Neuronal stem cell (in vitro differentiated cells): Measurements from ENCODE around the gene PADI4.
"Not testable (repeated sequence)": the region's sequence is repeated elsewhere in the genome, so short reads cannot be mapped to it uniquely, and the experiment has no call there.

Experiments
- DNase-seq: peaks from one replicate; pipeline ENCODE4 v3.0.0-alpha.2; 2013; ENCODE audit warnings: low spot score
- H2AFZ ChIP-seq: one replicate; pipeline ENCODE4 v1.6.1; 2013; ENCODE audit warnings: mild to moderate bottlenecking, low read length, inconsistent platforms
- H2AK5ac ChIP-seq: 2 replicates; pipeline ENCODE4 v1.6.1; 2013; ENCODE audit warnings: low read depth, mild to moderate bottlenecking, inconsistent platforms, low read length, moderate library complexity, mixed read lengths
- H2BK120ac ChIP-seq: 2 replicates; pipeline ENCODE4 v1.6.1; 2013; ENCODE audit warnings: low read depth, mild to moderate bottlenecking, inconsistent platforms, low read length, moderate library complexity, mixed read lengths
- H2BK12ac ChIP-seq: one replicate; pipeline ENCODE4 v1.6.1; 2013; ENCODE audit warnings: low read length, inconsistent platforms
- H2BK15ac ChIP-seq: 2 replicates; pipeline ENCODE4 v1.6.1; 2013; ENCODE audit warnings: mild to moderate bottlenecking, low read length, inconsistent platforms, mixed read lengths
- H2BK5ac ChIP-seq: one replicate; pipeline ENCODE4 v1.6.1; 2013; ENCODE audit warnings: inconsistent platforms, mild to moderate bottlenecking, low read length, moderate library complexity
- H3K14ac ChIP-seq: one replicate; pipeline ENCODE4 v1.6.1; 2013; ENCODE audit warnings: low read length, inconsistent platforms
- H3K18ac ChIP-seq: 2 replicates; pipeline ENCODE4 v1.6.1; 2013; ENCODE audit warnings: low read length, inconsistent platforms
- H3K23ac ChIP-seq: 2 replicates; pipeline ENCODE4 v1.6.1; 2013; ENCODE audit warnings: low read depth, mild to moderate bottlenecking, mixed read lengths, low read length, inconsistent platforms; ENCODE audit not compliant: poor library complexity
- H3K27ac ChIP-seq: replicated peaks from 3 replicates; pipeline ENCODE4 v1.5.1; 2013; ENCODE audit warnings: low read length, inconsistent platforms
- H3K27me3 ChIP-seq, 3 experiments: 2 replicates each; pipeline ENCODE4 v1.6.1; 2013; ENCODE audit warnings: low read length in 3 of 3, mild to moderate bottlenecking in 2 of 3, inconsistent platforms in 1 of 3, low read depth in 1 of 3, mixed read lengths in 1 of 3, moderate library complexity in 1 of 3; ENCODE audit not compliant: control insufficient read depth in 3 of 3, insufficient read depth in 3 of 3
- H3K36me3 ChIP-seq, 2 donors: replicated peaks in 1 of 2; 2 replicates each; pipeline ENCODE4 v1.6.1; 2013; ENCODE audit warnings: low read length in 2 of 2; ENCODE audit not compliant: control insufficient read depth in 2 of 2, insufficient read depth in 2 of 2
- H3K4ac ChIP-seq: 2 replicates; pipeline ENCODE4 v1.6.1; 2013; ENCODE audit warnings: inconsistent platforms, mild to moderate bottlenecking, low read length, moderate library complexity
- H3K4me1 ChIP-seq, 2 donors: 1 replicate in 1 of 2; 2 replicates in 1 of 2; pipeline ENCODE4 v1.6.1; 2013; ENCODE audit warnings: low read length in 2 of 2, low read depth in 1 of 2; ENCODE audit not compliant: control insufficient read depth in 2 of 2, insufficient read depth in 1 of 2
- H3K4me2 ChIP-seq: one replicate; pipeline ENCODE4 v1.6.1; 2013; ENCODE audit warnings: mild to moderate bottlenecking, low read length, inconsistent platforms; ENCODE audit not compliant: insufficient read depth, poor library complexity, severe bottlenecking
- H3K4me3 ChIP-seq, 2 donors: 2 replicates each; pipeline ENCODE4 v1.5.1; 2013; ENCODE audit warnings: low read length in 2 of 2, mild to moderate bottlenecking in 2 of 2, inconsistent platforms in 1 of 2, moderate library complexity in 1 of 2
- H3K79me1 ChIP-seq: one replicate; pipeline ENCODE4 v1.6.1; 2013; ENCODE audit warnings: low read depth, mild to moderate bottlenecking, inconsistent platforms, low read length, moderate library complexity
- H3K9ac ChIP-seq: one replicate; pipeline ENCODE4 v1.6.1; 2013; ENCODE audit warnings: mild to moderate bottlenecking, low read depth, low read length, inconsistent platforms; ENCODE audit not compliant: poor library complexity
- H3K9me3 ChIP-seq, 2 donors: replicated peaks in 1 of 2; 2 replicates each; pipeline versions ENCODE3 to v1.6.1; 2013; ENCODE audit warnings: low read length in 2 of 2, mild to moderate bottlenecking in 2 of 2, inconsistent platforms in 1 of 2, low read depth in 1 of 2, mixed read lengths in 1 of 2, moderate library complexity in 1 of 2; ENCODE audit not compliant: control insufficient read depth in 2 of 2, insufficient read depth in 1 of 2
- H4K8ac ChIP-seq: one replicate; pipeline ENCODE4 v1.6.1; 2013; ENCODE audit warnings: low read depth, mild to moderate bottlenecking, inconsistent platforms, low read length, moderate library complexity
- H4K91ac ChIP-seq: one replicate; pipeline ENCODE4 v1.6.1; 2013; ENCODE audit warnings: low read length, low read depth, mild to moderate bottlenecking, inconsistent platforms; ENCODE audit not compliant: poor library complexity
- WGBS, 2 donors: extraction: QIAGEN DNeasy Blood & Tissue Kit; methylation state at CpG; one replicate each; pipeline ENCODE4 v1.1.7; 2013; ENCODE audit warnings: missing lambda C conversion rate in 2 of 2, mixed read lengths in 1 of 2; ENCODE audit not compliant: insufficient read length in 2 of 2, insufficient replicate concordance in 1 of 2; ENCODE audit errors: extremely low coverage in 2 of 2; 5-methylcytosine and 5-hydroxymethylcytosine counted together

The PADI4 gene

GRCh38 chr1:17407786-17408514 lies 100.0 kb downstream of the PADI4 start:
- H2BK12ac ChIP-seq, H2BK15ac ChIP-seq, H2AFZ ChIP-seq, H3K27ac ChIP-seq, H4K91ac ChIP-seq, DNase-seq, H3K4me1 ChIP-seq, H3K79me1 ChIP-seq, H3K4me3 ChIP-seq, H2BK5ac ChIP-seq, H3K18ac ChIP-seq, H3K9ac ChIP-seq, H3K27me3 ChIP-seq, H3K14ac ChIP-seq, H3K9me3 ChIP-seq, H2BK120ac ChIP-seq, H3K23ac ChIP-seq, H3K4ac ChIP-seq, H4K8ac ChIP-seq, H2AK5ac ChIP-seq, H3K4me2 ChIP-seq: not testable (repeated sequence)
- peaks cover 53 to 70% of the 10 kb centered on the region in 2 donors for H3K36me3 ChIP-seq
- WGBS, 2 donors = no CpG with 5 or more reads among the region's 30 CpGs

GRCh38 chr1:17409391-17409811 lies 101.4 kb downstream of the PADI4 start:
- Histone ChIP-seq H3K79me1 (peaks cover 7% of the 10 kb centered on the region), H2AFZ (no peak overlapping the region), H3K36me3 (peaks cover 65 to 83% of the 10 kb centered on the region in 2 donors), H4K91ac (no peak overlapping the region), H3K23ac (peak overlapping the region; percentile 73), H3K18ac (no peak overlapping the region), H3K4me1 (peaks cover 0 to 3% of the 10 kb centered on the region in 2 donors), H2BK120ac (no peak overlapping the region), H3K27me3 (no peaks in the 10 kb centered on the region), H2AK5ac (no peak overlapping the region), H3K27ac (no peak overlapping the region), H3K14ac (no peak overlapping the region), H2BK12ac (no peak overlapping the region), H3K9ac (no peak overlapping the region), H3K4me2 (no peak overlapping the region), H3K4ac (no peak overlapping the region), H2BK15ac (no peak overlapping the region), H3K4me3 (peak overlapping the region in 1 of 2 donors; percentile 9), H2BK5ac (peak overlapping the region; percentile 24), H3K9me3 (no peaks in the 10 kb centered on the region), H4K8ac (no peak overlapping the region)
- DNase-seq = no peak
- WGBS, 2 donors = no CpG with 5 or more reads among the region's 10 CpGs

GRCh38 chr1:17412093-17412870 lies 104.3 kb downstream of the PADI4 start:
- no peaks in the 10 kb centered on the region for H3K9me3 ChIP-seq
- H3K4me2 ChIP-seq = no peak overlapping the region
- no peak for DNase-seq
- H3K4me1 ChIP-seq = no peaks in the 10 kb centered on the region
- H3K27ac ChIP-seq = no peak overlapping the region
- no peak overlapping the region for H4K8ac ChIP-seq
- no peak overlapping the region for H2BK15ac ChIP-seq
- H3K27me3 ChIP-seq = no peaks in the 10 kb centered on the region
- H3K4ac ChIP-seq = no peak overlapping the region
- H2AK5ac ChIP-seq = no peak overlapping the region
- H3K4me3 ChIP-seq = no peak overlapping the region
- no peak overlapping the region for H4K91ac ChIP-seq
- no peak overlapping the region for H2BK120ac ChIP-seq
- H3K9ac ChIP-seq = no peak overlapping the region
- no CpG with 5 or more reads among the region's 16 CpGs for WGBS, 2 donors
- H3K18ac ChIP-seq = no peak overlapping the region
- no peak overlapping the region for H2BK5ac ChIP-seq
- H3K36me3 ChIP-seq = peaks cover 75 to 96% of the 10 kb centered on the region in 2 donors
- H3K23ac ChIP-seq = no peak overlapping the region
- no peak overlapping the region for H3K14ac ChIP-seq
- H2AFZ ChIP-seq = no peak overlapping the region
- H2BK12ac ChIP-seq = no peak overlapping the region
- H3K79me1 ChIP-seq = peaks cover 8% of the 10 kb centered on the region
